Tibial nerve (tissue), 4 donors: ENCODE measurements around the gene TRHDE. TPM values are rescaled to one million over a fixed set of nuclear protein-coding genes. Genes with fewer than 3 reads are reported as not detected.

ENCODE experiments used
- DNase-seq, 2 donors: peaks; one replicate each; pipeline ENCODE4 v3.0.0-alpha.2; 2019; ENCODE audit warnings: low spot score in 2 of 2
- H3K27ac ChIP-seq, 4 donors: fragments of 200-600 bp; sonication (generic) in 3 of 4; one replicate each; pipeline ENCODE4 v1.5.1; 2017 to 2019; ENCODE audit warnings: mild to moderate bottlenecking in 1 of 4
- H3K27me3 ChIP-seq, 2 donors: fragments of 200-600 bp; sonication (generic) in 1 of 2; one replicate each; pipeline versions ENCODE4 v1.5.1 to v1.6.0; 2017 to 2019
- H3K36me3 ChIP-seq, 3 donors: fragments of 200-600 bp; sonication (generic); one replicate each; pipeline ENCODE4 v1.5.1; 2018 to 2019
- H3K4me1 ChIP-seq, 4 donors: fragments of 200-600 bp; sonication (generic) in 3 of 4; one replicate each; pipeline ENCODE4 v1.5.1; 2017 to 2019
- H3K4me3 ChIP-seq, 4 donors: fragments of 200-600 bp; sonication (generic) in 3 of 4; one replicate each; pipeline ENCODE4 v1.5.1; 2017 to 2019; ENCODE audit warnings: mild to moderate bottlenecking in 1 of 4, moderate library complexity in 1 of 4
- H3K9me3 ChIP-seq, 4 donors: fragments of 200-600 bp; sonication (generic) in 3 of 4; one replicate each; pipeline ENCODE4 v1.5.1; 2017 to 2019
- CTCF ChIP-seq, 5 experiments: fragments of 200-600 bp in 3 of 5; fragments of 450-650 bp in 2 of 5; sonication (generic) in 3 of 5; IDR thresholded peaks; one replicate each; pipeline ENCODE4 v1.5.1; 2016 to 2019; ENCODE audit warnings: antibody characterized with exemption in 5 of 5, mild to moderate bottlenecking in 3 of 5, moderate library complexity in 2 of 5
- EP300 ChIP-seq, 2 donors: sonication (generic); formaldehyde crosslinking; IDR thresholded peaks; one replicate each; pipeline ENCODE4 v1.6.1; 2017; ENCODE audit warnings: antibody characterized with exemption in 2 of 2, mild to moderate bottlenecking in 1 of 2
- POLR2A ChIP-seq, 2 donors: fragments of 450-650 bp; IDR thresholded peaks; one replicate each; pipeline ENCODE4 v1.6.1; 2017; ENCODE audit warnings: antibody characterized with exemption in 2 of 2, mild to moderate bottlenecking in 2 of 2, moderate library complexity in 2 of 2
- WGBS, 2 donors: methylation state at CpG; one replicate each; pipeline ENCODE4 v1.1.5; 2018; 5-methylcytosine and 5-hydroxymethylcytosine counted together
- total RNA-seq, 4 donors: library from RNA; depleted of rRNA; stranded (reverse); fragments of >200 nt; gene quantifications; one replicate each; pipeline ENCODE4 v1.1.0, GENCODE V29; 2016

The TRHDE gene
- total RNA-seq, 4 donors from 2014 or later: 0.98 to 11.1 (median 2.8) TPM

- no peak for DNase-seq
- H3K9me3 ChIP-seq: no peaks in the 10 kb centered on the region
- H3K27ac ChIP-seq: no peak overlapping the region
- H3K4me1 ChIP-seq: no peaks in the 10 kb centered on the region
- no peak for TF ChIP-seq CTCF (IDR thresholded peaks at IDR 0.05)
- TF ChIP-seq EP300 (IDR thresholded peaks at IDR 0.05): no peak
- no peak for TF ChIP-seq POLR2A (IDR thresholded peaks at IDR 0.05)
- no peaks in the 10 kb centered on the region for H3K27me3 ChIP-seq
- no peaks in the 10 kb centered on the region for H3K36me3 ChIP-seq
- H3K4me3 ChIP-seq: no peak overlapping the region
Observed at GRCh38 chr12:72453066-72453465, 180.9 kb downstream of the TRHDE start.

- Histone ChIP-seq H3K27me3 (no peaks in the 10 kb centered on the region), H3K4me1 (no peaks in the 10 kb centered on the region), H3K27ac (no peak overlapping the region), H3K9me3 (no peaks in the 10 kb centered on the region), H3K36me3 (no peaks in the 10 kb centered on the region), H3K4me3 (no peak overlapping the region)
- WGBS, 2 donors: 77 to 85% methylated on average over 2 of the region's 2 CpGs
- TF ChIP-seq EP300 (IDR thresholded peaks at IDR 0.05) (no peak), CTCF (IDR thresholded peaks at IDR 0.05) (no peak), POLR2A (IDR thresholded peaks at IDR 0.05) (no peak)
- no peak for DNase-seq
Observed at GRCh38 chr12:72453550-72453949, 181.4 kb downstream of the TRHDE start.

GRCh38 chr12:72464471-72464870, 192.3 kb downstream of the TRHDE start:
- DNase-seq: no peak
- no peak overlapping the region for H3K27ac ChIP-seq
- H3K36me3 ChIP-seq: no peaks in the 10 kb centered on the region
- TF ChIP-seq CTCF (IDR thresholded peaks at IDR 0.05) (no peak), POLR2A (IDR thresholded peaks at IDR 0.05) (no peak), EP300 (IDR thresholded peaks at IDR 0.05) (no peak)
- no peaks in the 10 kb centered on the region for H3K4me1 ChIP-seq
- no peaks in the 10 kb centered on the region for H3K27me3 ChIP-seq
- H3K4me3 ChIP-seq: no peak overlapping the region
- H3K9me3 ChIP-seq: no peaks in the 10 kb centered on the region

GRCh38 chr12:72465155-72465554, 193.0 kb downstream of the TRHDE start:
- Histone ChIP-seq H3K27ac (no peak overlapping the region), H3K36me3 (no peaks in the 10 kb centered on the region), H3K27me3 (no peaks in the 10 kb centered on the region), H3K4me3 (no peak overlapping the region), H3K4me1 (no peaks in the 10 kb centered on the region), H3K9me3 (no peaks in the 10 kb centered on the region)
- no peak for DNase-seq
- TF ChIP-seq POLR2A (IDR thresholded peaks at IDR 0.05) (no peak), CTCF (IDR thresholded peaks at IDR 0.05) (no peak), EP300 (IDR thresholded peaks at IDR 0.05) (no peak)
- 66 to 91% methylated on average over 1 of the region's 1 CpG for WGBS, 2 donors

- WGBS, 2 donors: 99 to 100% methylated on average over 5 of the region's 5 CpGs
- H3K4me3 ChIP-seq: no peak overlapping the region
- H3K9me3 ChIP-seq: no peaks in the 10 kb centered on the region
- TF ChIP-seq CTCF (IDR thresholded peaks at IDR 0.05): no peak
- no peak for TF ChIP-seq POLR2A (IDR thresholded peaks at IDR 0.05)
- no peak for TF ChIP-seq EP300 (IDR thresholded peaks at IDR 0.05)
- no peaks in the 10 kb centered on the region for H3K36me3 ChIP-seq
- no peaks in the 10 kb centered on the region for H3K27me3 ChIP-seq
- H3K4me1 ChIP-seq: no peaks in the 10 kb centered on the region
- H3K27ac ChIP-seq: no peak overlapping the region
- no peak for DNase-seq
Observed at GRCh38 chr12:72465940-72466630, 193.9 kb downstream of the TRHDE start.
